Neural cell (in vitro differentiated cells): ENCODE measurements around the gene NPAS3. TPM values are rescaled to one million over a fixed set of nuclear protein-coding genes. Genes with fewer than 3 reads are reported as not detected.

Source experiments
- H2AFZ ChIP-seq: fragments of 200-600, 300-800 bp; sonication (generic), shearing (Covaris generic); 2 replicates; pipeline ENCODE4 v1.6.0; 2014; ENCODE audit warnings: low read depth, mild to moderate bottlenecking, antibody characterized with exemption, low read length, moderate library complexity
- H3F3A ChIP-seq: fragments of 200-600 bp; shearing (Covaris generic); 2 replicates; pipeline ENCODE4 v1.6.1; 2016; ENCODE audit warnings: mild to moderate bottlenecking, moderate library complexity, mixed read lengths, antibody characterized with exemption, low read length; ENCODE audit not compliant: insufficient read depth, poor library complexity, severe bottlenecking
- H3K27ac ChIP-seq: fragments of 200-600, 300-800 bp; sonication (generic), shearing (Covaris generic); 2 replicates; pipeline ENCODE4 v1.5.1; 2014; ENCODE audit warnings: mild to moderate bottlenecking, low read length, moderate library complexity
- H3K27me3 ChIP-seq: fragments of 300-800, 200-600 bp; sonication (generic), shearing (Covaris generic); 2 replicates; pipeline ENCODE4 v1.6.0; 2014; ENCODE audit warnings: mild to moderate bottlenecking, low read depth, low read length, moderate library complexity; ENCODE audit not compliant: insufficient read depth
- H3K36me3 ChIP-seq: fragments of 300-800, 200-600 bp; sonication (generic), shearing (Covaris generic); 2 replicates; pipeline ENCODE4 v1.5.1; 2014; ENCODE audit warnings: mild to moderate bottlenecking, antibody characterized with exemption, low read length, moderate library complexity; ENCODE audit not compliant: insufficient read depth
- H3K4me2 ChIP-seq: fragments of 300-800, 200-600 bp; sonication (generic), shearing (Covaris generic); 2 replicates; pipeline ENCODE4 v1.6.0; 2014; ENCODE audit warnings: mild to moderate bottlenecking, low read length
- H3K4me3 ChIP-seq: fragments of 300-800, 200-600 bp; sonication (generic), shearing (Covaris generic); 2 replicates; pipeline ENCODE4 v1.5.1; 2014; ENCODE audit warnings: mild to moderate bottlenecking, low read length, moderate library complexity
- H3K79me2 ChIP-seq: fragments of 200-600 bp; shearing (Covaris generic); replicated peaks from 2 replicates; pipeline ENCODE4 v1.6.0; 2014; ENCODE audit warnings: mild to moderate bottlenecking, low read length, moderate library complexity; ENCODE audit not compliant: insufficient read depth
- H3K9ac ChIP-seq: fragments of 300-800, 200-600 bp; sonication (generic), shearing (Covaris generic); 2 replicates; pipeline ENCODE4 v1.6.1; 2016; ENCODE audit warnings: mild to moderate bottlenecking, low read length, mixed read lengths
- H3K9me2 ChIP-seq: fragments of 200-600 bp; shearing (Covaris generic); 2 replicates; pipeline ENCODE4 v1.6.1; 2016; ENCODE audit warnings: mild to moderate bottlenecking, low read length, mixed read lengths; ENCODE audit not compliant: insufficient read depth
- H3K9me3 ChIP-seq: fragments of 200-600, 300-800 bp; sonication (generic), shearing (Covaris generic); 2 replicates; pipeline ENCODE4 v1.6.1; 2016; ENCODE audit warnings: mild to moderate bottlenecking, mixed run types, low read length, moderate library complexity, mixed read lengths
- H4K20me1 ChIP-seq: fragments of 200-600 bp; shearing (Covaris generic); 2 replicates; pipeline ENCODE4 v1.6.1; 2016; ENCODE audit warnings: mild to moderate bottlenecking, mixed run types; ENCODE audit not compliant: insufficient read depth
- CTCF ChIP-seq: fragments of 450-650 bp; IDR thresholded peaks from 2 replicates; pipeline ENCODE4 v1.5.1; 2014; ENCODE audit warnings: antibody characterized with exemption, mild to moderate bottlenecking, moderate library complexity; ENCODE audit not compliant: poor library complexity, severe bottlenecking
- EP300 ChIP-seq: fragments of 450-650 bp; conservative IDR thresholded peaks from 2 replicates; pipeline ENCODE4 v1.6.1; 2014; ENCODE audit warnings: antibody characterized with exemption, mild to moderate bottlenecking, moderate library complexity; ENCODE audit not compliant: poor library complexity, severe bottlenecking
- EZH2 ChIP-seq: fragments of 200-600, 300-800 bp; shearing (Covaris generic), sonication (generic); IDR thresholded peaks from 2 replicates; pipeline ENCODE4 v1.6.1; 2014; ENCODE audit warnings: antibody characterized with exemption, low read length, borderline replicate concordance, mild to moderate bottlenecking; ENCODE audit not compliant: insufficient read depth, poor library complexity, severe bottlenecking
- MXI1 ChIP-seq: fragments of 450-650 bp; conservative IDR thresholded peaks from 2 replicates; pipeline ENCODE4 v1.6.1; 2014; ENCODE audit warnings: antibody characterized with exemption, mild to moderate bottlenecking; ENCODE audit not compliant: poor library complexity, severe bottlenecking
- POLR2AphosphoS5 ChIP-seq: IDR thresholded peaks from 2 replicates; pipeline ENCODE4 v1.6.1; 2012
- RAD21 ChIP-seq: fragments of 450-650 bp; conservative IDR thresholded peaks from 2 replicates; pipeline ENCODE4 v1.6.1; 2014; ENCODE audit warnings: antibody characterized with exemption, mild to moderate bottlenecking, moderate library complexity
- REST ChIP-seq: IDR thresholded peaks from 2 replicates; pipeline ENCODE4 v1.6.1; 2012; ENCODE audit warnings: borderline replicate concordance
- SMC3 ChIP-seq: fragments of 450-650 bp; conservative IDR thresholded peaks from 2 replicates; pipeline ENCODE4 v1.6.1; 2014; ENCODE audit warnings: antibody characterized with exemption, mild to moderate bottlenecking, moderate library complexity; ENCODE audit not compliant: poor library complexity
- TAF1 ChIP-seq: IDR thresholded peaks from 2 replicates; pipeline ENCODE4 v1.6.1; 2012; ENCODE audit warnings: low read depth
- polyA plus RNA-seq: library from polyadenylated mRNA; depleted of rRNA; stranded (reverse); fragments of >200 nt; gene quantifications from 2 replicates; pipeline ENCODE4 v1.2.3, GENCODE V29; 2014

NPAS3 gene
- polyA plus RNA-seq, 1 donor from 2014 or later = 1.3 TPM

GRCh38 chr14:33738491-33738890 lies 799.8 kb downstream of the NPAS3 start:
- H3K79me2 ChIP-seq = no peaks in the 10 kb centered on the region
- no peaks in the 10 kb centered on the region for H3F3A ChIP-seq
- no peaks in the 10 kb centered on the region for H3K27me3 ChIP-seq
- H3K36me3 ChIP-seq = no peaks in the 10 kb centered on the region
- peaks cover 8% of the 10 kb centered on the region for H3K9me3 ChIP-seq
- no peak for TF ChIP-seq SMC3
- no peak for TF ChIP-seq EP300
- no peak for TF ChIP-seq CTCF
- no peak for TF ChIP-seq TAF1
- no peak for TF ChIP-seq EZH2
- TF ChIP-seq RAD21 = no peak
- TF ChIP-seq REST = no peak
- TF ChIP-seq MXI1 = no peak
- no peak for TF ChIP-seq POLR2AphosphoS5
- no peak overlapping the region for H3K27ac ChIP-seq
- no peak overlapping the region for H3K9ac ChIP-seq
- no peak overlapping the region for H2AFZ ChIP-seq
- H4K20me1 ChIP-seq = no peaks in the 10 kb centered on the region
- H3K4me2 ChIP-seq = no peak overlapping the region
- H3K4me3 ChIP-seq = no peak overlapping the region
- H3K9me2 ChIP-seq = no peaks in the 10 kb centered on the region

- Histone ChIP-seq H3K4me2 (no peak overlapping the region), H3K27ac (no peak overlapping the region), H3K27me3 (no peaks in the 10 kb centered on the region), H3K36me3 (no peaks in the 10 kb centered on the region), H3K4me3 (no peak overlapping the region), H3K9me3 (peaks cover 8% of the 10 kb centered on the region), H2AFZ (no peak overlapping the region), H3K9me2 (no peaks in the 10 kb centered on the region), H3F3A (no peaks in the 10 kb centered on the region), H3K79me2 (no peaks in the 10 kb centered on the region), H3K9ac (no peak overlapping the region), H4K20me1 (no peaks in the 10 kb centered on the region)
- TF ChIP-seq EZH2 (no peak), RAD21 (no peak), EP300 (no peak), TAF1 (no peak), CTCF (no peak), MXI1 (no peak), REST (no peak), SMC3 (no peak), POLR2AphosphoS5 (no peak)
Observed at GRCh38 chr14:33740531-33740930, 801.9 kb downstream of the NPAS3 start.
